Hepatocyte (in vitro differentiated cells): ENCODE measurements around the gene SEC61A2. TPM values are rescaled to one million over a fixed set of nuclear protein-coding genes. Genes with fewer than 3 reads are reported as not detected.

ENCODE experiments used
- DNase-seq: peaks from one replicate; pipeline ENCODE4 v3.0.0-alpha.2; 2016; ENCODE audit warnings: low spot score
- H2AFZ ChIP-seq: fragments of 200-600 bp; sonication (generic); 2 replicates; pipeline ENCODE4 v1.6.0; 2016; ENCODE audit warnings: antibody characterized with exemption, mild to moderate bottlenecking
- H3K27ac ChIP-seq: fragments of 200-600 bp; sonication (generic); 2 replicates; pipeline ENCODE4 v1.5.1; 2016; ENCODE audit warnings: mild to moderate bottlenecking
- H3K27me3 ChIP-seq: fragments of 200-600 bp; sonication (generic); 2 replicates; pipeline ENCODE4 v1.6.1; 2016
- H3K36me3 ChIP-seq: fragments of 200-600 bp; sonication (generic); replicated peaks from 2 replicates; pipeline ENCODE4 v1.5.1; 2016; ENCODE audit warnings: low read depth; ENCODE audit not compliant: insufficient read depth
- H3K4me1 ChIP-seq: fragments of 200-600 bp; sonication (generic); 2 replicates; pipeline ENCODE4 v1.5.1; 2016; ENCODE audit warnings: mild to moderate bottlenecking, moderate library complexity; ENCODE audit not compliant: insufficient read depth
- H3K4me2 ChIP-seq: fragments of 200-600 bp; sonication (generic); 2 replicates; pipeline ENCODE4 v1.6.0; 2016
- H3K4me3 ChIP-seq: fragments of 200-600 bp; sonication (generic); 2 replicates; pipeline ENCODE4 v1.5.1; 2016; ENCODE audit warnings: mild to moderate bottlenecking
- H3K79me2 ChIP-seq: fragments of 200-600 bp; sonication (generic); 2 replicates; pipeline ENCODE4 v1.6.0; 2017; ENCODE audit warnings: mild to moderate bottlenecking
- H3K9me2 ChIP-seq: fragments of 200-600 bp; sonication (generic); replicated peaks from 2 replicates; pipeline ENCODE4 v1.6.0; 2017; ENCODE audit warnings: mild to moderate bottlenecking; ENCODE audit not compliant: insufficient read depth
- H3K9me3 ChIP-seq: fragments of 200-600 bp; sonication (generic); 2 replicates; pipeline ENCODE4 v1.5.1; 2016; ENCODE audit warnings: low read depth, mild to moderate bottlenecking
- H4K20me1 ChIP-seq: fragments of 200-600 bp; sonication (generic); 2 replicates; pipeline ENCODE4 v1.6.0; 2016; ENCODE audit warnings: mild to moderate bottlenecking; ENCODE audit not compliant: insufficient read depth, poor library complexity, severe bottlenecking
- CTCF ChIP-seq: fragments of 200-600 bp; sonication (generic); IDR thresholded peaks from 2 replicates; pipeline ENCODE4 v1.5.1; 2016; ENCODE audit warnings: antibody characterized with exemption, mild to moderate bottlenecking; ENCODE audit not compliant: poor library complexity
- EZH2 ChIP-seq: fragments of 200-600 bp; sonication (generic); IDR thresholded peaks from 2 replicates; pipeline ENCODE4 v1.6.1; 2016; ENCODE audit warnings: antibody characterized with exemption, mild to moderate bottlenecking, borderline replicate concordance
- EZH2phosphoT487 ChIP-seq: fragments of 200-600 bp; sonication (generic); IDR thresholded peaks from one replicate; pipeline ENCODE4 v1.6.1; 2018; ENCODE audit warnings: antibody characterized with exemption, mild to moderate bottlenecking, low read depth, moderate library complexity; ENCODE audit not compliant: unreplicated experiment, severe bottlenecking
- WGBS: methylation state at CpG from one replicate; pipeline ENCODE4 v1.1.6; 2016; ENCODE audit warnings: low lambda C conversion rate; ENCODE audit errors: missing lambda C conversion rate; 5-methylcytosine and 5-hydroxymethylcytosine counted together
- polyA plus RNA-seq: library from polyadenylated mRNA; unstranded; fragments of >200 nt; fragmentation: Nextera tagmentation; extraction: Ambion mirVana; gene quantifications from 2 replicates; pipeline ENCODE4 v1.2.1, GENCODE V29; 2016
- total RNA-seq: library from RNA; depleted of rRNA; stranded (reverse); fragments of >200 nt; gene quantifications from 2 replicates; pipeline ENCODE4 v1.2.3, GENCODE V29; 2014

SEC61A2 gene
- total and polyA plus RNA-seq, 2 experiments from 2014 or later, result 12.2 to 13.7 TPM

DNA sequence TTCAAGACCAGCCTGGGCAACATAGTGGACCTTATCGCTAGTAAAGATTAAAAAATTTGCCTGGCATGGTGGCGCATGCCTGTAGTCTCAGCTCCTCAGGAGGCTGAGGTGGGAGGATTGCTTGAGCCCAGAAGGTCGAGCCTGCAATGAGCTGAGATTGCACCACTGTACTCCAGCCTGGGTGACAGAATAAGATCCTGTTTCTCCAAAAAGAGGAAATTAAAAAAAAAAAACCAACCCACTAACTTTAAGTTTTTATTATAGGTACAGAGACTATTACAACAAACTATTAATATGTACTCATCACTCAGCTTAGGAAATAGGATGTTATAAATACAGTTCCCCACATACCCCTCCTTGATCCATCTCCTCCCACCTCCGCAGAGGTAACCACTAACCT is 30.5 kb upstream of the SEC61A2 start:
- no peaks in the 10 kb centered on the region for H3K36me3 ChIP-seq
- H3K79me2 ChIP-seq, result no peaks in the 10 kb centered on the region
- no peak overlapping the region for H3K4me3 ChIP-seq
- no peaks in the 10 kb centered on the region for H3K9me3 ChIP-seq
- H4K20me1 ChIP-seq, result no peaks in the 10 kb centered on the region
- no peak for DNase-seq
- H3K27ac ChIP-seq, result no peak overlapping the region
- H3K27me3 ChIP-seq, result no peaks in the 10 kb centered on the region
- 97% methylated on average over 4 of the region's 4 CpGs for WGBS
- H3K4me1 ChIP-seq, result no peaks in the 10 kb centered on the region
- no peak overlapping the region for H3K4me2 ChIP-seq
- no peak overlapping the region for H2AFZ ChIP-seq
- H3K9me2 ChIP-seq, result no peaks in the 10 kb centered on the region
- TF ChIP-seq CTCF (no peak), EZH2phosphoT487 (no peak), EZH2 (no peak)

- H3K9me3 ChIP-seq, result no peaks in the 10 kb centered on the region
- no peak overlapping the region for H2AFZ ChIP-seq
- no peaks in the 10 kb centered on the region for H3K27me3 ChIP-seq
- no peaks in the 10 kb centered on the region for H3K36me3 ChIP-seq
- no peaks in the 10 kb centered on the region for H4K20me1 ChIP-seq
- no peak for DNase-seq
- no peak for TF ChIP-seq CTCF
- TF ChIP-seq EZH2phosphoT487, result no peak
- TF ChIP-seq EZH2, result no peak
- no peaks in the 10 kb centered on the region for H3K79me2 ChIP-seq
- 89% methylated on average over 4 of the region's 4 CpGs for WGBS
- no peaks in the 10 kb centered on the region for H3K4me1 ChIP-seq
- H3K9me2 ChIP-seq, result no peaks in the 10 kb centered on the region
- H3K4me3 ChIP-seq, result no peak overlapping the region
- H3K27ac ChIP-seq, result no peak overlapping the region
- H3K4me2 ChIP-seq, result no peak overlapping the region
Observed at GRCh38 chr10:12103802-12104201, 25.7 kb upstream of the SEC61A2 start.

- no peak for DNase-seq
- Histone ChIP-seq H3K9me3 (no peaks in the 10 kb centered on the region), H3K27ac (no peak overlapping the region), H3K9me2 (no peaks in the 10 kb centered on the region), H3K4me1 (no peaks in the 10 kb centered on the region), H3K36me3 (no peaks in the 10 kb centered on the region), H2AFZ (no peak overlapping the region), H3K27me3 (no peaks in the 10 kb centered on the region), H3K79me2 (no peaks in the 10 kb centered on the region), H3K4me3 (no peak overlapping the region), H3K4me2 (no peak overlapping the region), H4K20me1 (no peaks in the 10 kb centered on the region)
- TF ChIP-seq CTCF (no peak), EZH2 (no peak), EZH2phosphoT487 (no peak)
- WGBS, result 90% methylated on average over 14 of the region's 14 CpGs
Observed at GRCh38 chr10:12107781-12108180, 21.7 kb upstream of the SEC61A2 start.

GRCh38 chr10:12109286-12109685 is 20.2 kb upstream of the SEC61A2 start:
- DNase-seq, result no peak
- H3K27ac ChIP-seq, result no peak overlapping the region
- H3K9me3 ChIP-seq, result no peaks in the 10 kb centered on the region
- no peaks in the 10 kb centered on the region for H4K20me1 ChIP-seq
- no peak overlapping the region for H3K4me2 ChIP-seq
- TF ChIP-seq EZH2phosphoT487, result no peak
- TF ChIP-seq EZH2, result no peak
- TF ChIP-seq CTCF, result no peak
- no peak overlapping the region for H3K4me3 ChIP-seq
- no peaks in the 10 kb centered on the region for H3K27me3 ChIP-seq
- no peaks in the 10 kb centered on the region for H3K4me1 ChIP-seq
- H3K79me2 ChIP-seq, result no peaks in the 10 kb centered on the region
- H3K9me2 ChIP-seq, result no peaks in the 10 kb centered on the region
- WGBS, result 98% methylated on average over 5 of the region's 5 CpGs
- H2AFZ ChIP-seq, result no peak overlapping the region
- H3K36me3 ChIP-seq, result no peaks in the 10 kb centered on the region
